GM21528 (cell line): Measurements from ENCODE around the gene TAAR1.
"Not testable (repeated sequence)": the region's sequence is repeated elsewhere in the genome, so short reads cannot be mapped to it uniquely, and the experiment has no call there.

Experiments used
- ATAC-seq: cut with Tn5 transposase; IDR thresholded peaks from one replicate; pipeline ENCODE4 v1.9.1; 2021; ENCODE audit warnings: mild to moderate bottlenecking, moderate library complexity; ENCODE audit not compliant: unreplicated experiment, low FRiP score

The TAAR1 gene

GRCh38 chr6:132663661-132664060, 4.7 kb upstream of the TAAR1 start:
- ATAC-seq: no peak

GRCh38 chr6:132661906-132662305, 2.9 kb upstream of the TAAR1 start:
- no peak for ATAC-seq

- no peak for ATAC-seq
These were observed 7.9 kb downstream of the TAAR1 start for GRCh38 chr6:132651062-132651461.

GRCh38 chr6:132650429-132650828, 8.6 kb downstream of the TAAR1 start:
- ATAC-seq: no peak

GRCh38 chr6:132648828-132649227, 10.2 kb downstream of the TAAR1 start:
- no peak for ATAC-seq

GRCh38 chr6:132648356-132648755, 10.6 kb downstream of the TAAR1 start:
- ATAC-seq: peak; percentile 83

GRCh38 chr6:132643547-132643946, 15.4 kb downstream of the TAAR1 start:
- ATAC-seq: no peak

GRCh38 chr6:132637135-132637534, 21.8 kb downstream of the TAAR1 start:
- ATAC-seq: not testable (repeated sequence)

GRCh38 chr6:132635906-132636305, 23.1 kb downstream of the TAAR1 start:
- not testable (repeated sequence) for ATAC-seq

GRCh38 chr6:132635288-132635687, 23.7 kb downstream of the TAAR1 start:
- ATAC-seq: not testable (repeated sequence)

GRCh38 chr6:132634796-132635195, 24.2 kb downstream of the TAAR1 start:
- no peak for ATAC-seq

- ATAC-seq: no peak
These were observed 25.6 kb downstream of the TAAR1 start for GRCh38 chr6:132633362-132633761.

GRCh38 chr6:132624175-132624574, 34.8 kb downstream of the TAAR1 start, which contains the start of gene TAAR2:
TAAR2 (minus strand) TSS chr6:132624275; CDS start chr6:132624275, 0 bp downstream.
- no peak for ATAC-seq

GRCh38 chr6:132623106-132623845, 35.7 kb downstream of the TAAR1 start:
- ATAC-seq: no peak

GRCh38 chr6:132616677-132617076, 42.3 kb downstream of the TAAR1 start:
- ATAC-seq: no peak

GRCh38 chr6:132614554-132614953, 44.4 kb downstream of the TAAR1 start:
- no peak for ATAC-seq

GRCh38 chr6:132612449-132613108, 46.4 kb downstream of the TAAR1 start:
- ATAC-seq: no peak

GRCh38 chr6:132611616-132612015, 47.4 kb downstream of the TAAR1 start:
- no peak for ATAC-seq

GRCh38 chr6:132607544-132608233, 51.3 kb downstream of the TAAR1 start:
- peak; percentile 60 for ATAC-seq

GRCh38 chr6:132604635-132605152, 54.3 kb downstream of the TAAR1 start:
- no peak for ATAC-seq

GRCh38 chr6:132600900-132601299, 58.1 kb downstream of the TAAR1 start:
- ATAC-seq: not testable (repeated sequence)
